ENCODE results near the gene SNRPD3. TPM values are rescaled to one million over a fixed set of nuclear protein-coding genes. Genes with fewer than 3 reads are reported as not detected.

SNRPD3 gene
- total and polyA plus RNA-seq, 2 donors (not counting 3 experiments of a cell fraction or from before 2014, with no cell fraction given): 121 to 253 TPM

GRCh38 chr22:24541681-24542515 is 13.9 kb upstream of the SNRPD3 start:
- peaks cover 3% of the 10 kb centered on the region for H3K4me1 ChIP-seq (ENCODE audit: control insufficient read depth, extremely low read depth, insufficient read depth, low read length)
- H3K27ac ChIP-seq (ENCODE audit: insufficient read depth, low read depth, low read length): no peak overlapping the region
- H3K9me1 ChIP-seq (replicated peaks; ENCODE audit: control insufficient read depth, extremely low read depth, insufficient read depth, low read length): no peaks in the 10 kb centered on the region
- intact Hi-C loops (cut with micrococcal nuclease) (no loop called here), dilution Hi-C loops (cut with MboI; ENCODE audit: extremely low pct_ligation_motif_present, low sequenced_read_pairs) (no loop called here)
- H3K4me2 ChIP-seq (ENCODE audit: insufficient read depth, low read length): no peak overlapping the region
- ChIA-PET POLR2A (no interaction called here), CTCF (interaction anchor here (1.2 kb wide), 1 partner anchor 16 kb away, joined by 4 read pairs; no protein-coding TSS in a partner anchor)
- peaks cover 3 to 41% of the 10 kb centered on the region in 2 experiments for H3K36me3 ChIP-seq (ENCODE audit: control insufficient read depth in 2 of 2, extremely low read depth in 1 of 2, insufficient read depth in 2 of 2, low read length in 2 of 2)
- H2AFZ ChIP-seq (ENCODE audit: low read depth, low read length): no peak overlapping the region
- H3K9ac ChIP-seq (replicated peaks; ENCODE audit: extremely low read depth, insufficient read depth, low read length): no peak overlapping the region
- DNase-seq (ENCODE audit: low read depth, low spot score) (no peak), FAIRE-seq (no peak)
- H3K9me3 ChIP-seq (replicated peaks; ENCODE audit: control insufficient read depth, insufficient read depth, low read length): no peaks in the 10 kb centered on the region
- no TSS peak for BruUV-seq (replicated peaks)
- H3K4me3 ChIP-seq (replicated peaks in 1 of 3; ENCODE audit: insufficient read depth in 1 of 3, low read depth in 1 of 3, low read length in 3 of 3): no peak overlapping the region
- no peaks in the 10 kb centered on the region for H4K20me1 ChIP-seq (replicated peaks; ENCODE audit: control insufficient read depth, extremely low read depth, insufficient read depth, low read length)
- H3K27me3 ChIP-seq (ENCODE audit: control insufficient read depth in 2 of 2, insufficient read depth in 2 of 2, low read length in 2 of 2): no peaks in the 10 kb centered on the region
- no peaks in the 10 kb centered on the region for H3K79me2 ChIP-seq (ENCODE audit: control insufficient read depth, insufficient read depth, low read length)
- TF ChIP-seq POLR2A (IDR thresholded peaks at IDR 0.05; ENCODE audit: low read depth, low read length) (no peak), GATA2 (IDR thresholded peaks at IDR 0.05; ENCODE audit: insufficient read depth, insufficient read length, low read depth, low read length) (no peak), CTCF (IDR thresholded peaks at IDR 0.05; ENCODE audit: extremely low read depth in 1 of 2, insufficient read depth in 1 of 2, low read depth in 1 of 2, low read length in 2 of 2) (no peak), MAX (IDR thresholded peaks at IDR 0.05; ENCODE audit: insufficient read depth, insufficient read length) (no peak), POLR2AphosphoS5 (IDR thresholded peaks at IDR 0.05; ENCODE audit: insufficient read depth, low read depth, low read length) (no peak), EZH2 (IDR thresholded peaks at IDR 0.05; ENCODE audit: borderline replicate concordance, low read depth, low read length, severe bottlenecking) (no peak), FOS (IDR thresholded peaks at IDR 0.05; ENCODE audit: borderline replicate concordance, insufficient read depth, low read length) (no peak), MYC (IDR thresholded peaks at IDR 0.05; ENCODE audit: low read depth, low read length) (no peak), JUN (IDR thresholded peaks at IDR 0.05; ENCODE audit: borderline replicate concordance, insufficient read depth, insufficient read length, low read depth) (no peak)

All from endothelial cell of umbilical vein (primary cell).